Naive thymus-derived CD8-positive, alpha-beta T cell (primary cell): ENCODE data around the gene SNRPB2. TPM values are rescaled to one million over a fixed set of nuclear protein-coding genes. Genes with fewer than 3 reads are reported as not detected.

Source experiments
- ATAC-seq, 2 donors: fragments of 150-1000 bp; cut with Tn5 transposase in 1 of 2; sonication (Bioruptor Pico), chemical (Tn5 transposase) in 1 of 2; 1 replicate in 1 of 2; 2 replicates in 1 of 2; pipeline ENCODE4 v1.10.0; 2021; ENCODE audit warnings: mild to moderate bottlenecking in 2 of 2, moderate library complexity in 2 of 2
- POLR2A ChIA-PET: fragments of 350-600 bp; sonication (Branson Sonifier 250); formaldehyde crosslinking; loops from one replicate; lab custom pipeline; 2021; ENCODE audit warnings: antibody characterized with exemption; lab: Charles Lee
- DNase-seq, 10 donors: peaks; one replicate each; pipeline versions ENCODE4 v3.0.0 to v3.0.0-alpha.2; 2020 to 2022
- H3K27ac Mint-ChIP-seq, 10 donors: one replicate each; pipeline ENCODE4 v1.8.0; 2020 to 2022; ENCODE audit warnings: mild to moderate bottlenecking in 10 of 10, mixed read lengths in 10 of 10, moderate library complexity in 4 of 10, inconsistent platforms in 1 of 10
- H3K27me3 Mint-ChIP-seq, 5 donors: one replicate each; pipeline ENCODE4 v1.8.0; 2021 to 2022; ENCODE audit warnings: mixed read lengths in 5 of 5
- H3K36me3 Mint-ChIP-seq, 3 donors: one replicate each; pipeline ENCODE4 v1.8.0; 2020 to 2022; ENCODE audit warnings: mixed read lengths in 3 of 3, mild to moderate bottlenecking in 2 of 3, inconsistent platforms in 1 of 3
- H3K4me1 Mint-ChIP-seq, 4 donors: one replicate each; pipeline ENCODE4 v1.8.0; 2021 to 2022; ENCODE audit warnings: mixed read lengths in 4 of 4
- H3K4me3 Mint-ChIP-seq, 10 donors: one replicate each; pipeline ENCODE4 v1.8.0; 2020 to 2022; ENCODE audit warnings: mild to moderate bottlenecking in 10 of 10, mixed read lengths in 10 of 10, moderate library complexity in 6 of 10, inconsistent platforms in 1 of 10
- H3K9me3 Mint-ChIP-seq, 9 donors: one replicate each; pipeline ENCODE4 v1.8.0; 2020 to 2022; ENCODE audit warnings: mixed read lengths in 9 of 9, mild to moderate bottlenecking in 3 of 9, inconsistent platforms in 1 of 9, moderate library complexity in 1 of 9
- polyA plus RNA-seq, 3 donors: library from polyadenylated mRNA; unstranded; fragments of 300-500 nt; fragmentation: Illumina TruSeq; gene quantifications; one replicate each; pipeline ENCODE4 v1.2.3, GENCODE V29; 2021
- total RNA-seq, 8 experiments: library from RNA in 2 of 8; stranded (reverse) in 2 of 8; gene quantifications; one replicate each; pipeline ENCODE4 v1.2.3 and lab custom pipeline; 2021 to 2026

SNRPB2 gene
- total and polyA plus RNA-seq, 5 experiments from 2014 or later, result 51.7 to 79.8 (median 60.3) TPM

- peaks cover 4 to 38% (median 22%) of the 10 kb centered on the region in 5 donors for H3K27me3 Mint-ChIP-seq
- peaks cover 0 to 1% (median 0%) of the 10 kb centered on the region in 9 donors for H3K9me3 Mint-ChIP-seq
- H3K27ac Mint-ChIP-seq, result peak overlapping the region in 1 of 10 donors; percentile 15
- POLR2A ChIA-PET, result no interaction called here
- no peak overlapping the region for H3K4me3 Mint-ChIP-seq
- ATAC-seq, result peak; percentile 64 to 68
- H3K36me3 Mint-ChIP-seq, result no peaks in the 10 kb centered on the region
- peak; percentile 9 to 73 (median 48) for DNase-seq
- H3K4me1 Mint-ChIP-seq, result peaks cover 0 to 2% (median under 1%) of the 10 kb centered on the region in 4 donors
These were observed 31.5 kb downstream of the SNRPB2 start for GRCh38 chr20:16761305-16761829.

DNA sequence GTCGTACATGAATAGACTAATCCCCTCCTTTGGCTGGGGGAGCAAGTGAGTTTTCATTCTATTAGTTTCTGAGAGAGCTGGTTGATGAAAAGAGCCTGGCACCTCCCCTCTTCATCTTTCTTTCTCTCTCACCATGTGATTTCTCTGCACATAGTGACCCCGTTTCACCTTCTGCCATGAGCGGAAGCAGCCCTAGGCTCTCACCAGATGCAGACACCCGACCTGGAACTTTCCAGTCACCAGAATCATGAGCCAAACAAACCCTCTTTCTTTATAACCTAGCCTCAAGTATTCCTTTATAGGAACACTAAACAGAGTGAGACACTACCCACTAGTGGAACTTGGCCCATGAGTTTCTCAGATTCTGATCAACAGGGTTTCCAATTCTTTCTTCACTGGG lies 34.7 kb downstream of the SNRPB2 start:
- Mint-ChIP-seq H3K36me3 (no peaks in the 10 kb centered on the region), H3K4me1 (peaks cover 0 to 2% (median under 1%) of the 10 kb centered on the region in 4 donors), H3K4me3 (no peak overlapping the region), H3K27ac (no peak overlapping the region), H3K27me3 (peaks cover 12 to 46% (median 26%) of the 10 kb centered on the region in 5 donors), H3K9me3 (no peaks in the 10 kb centered on the region)
- POLR2A ChIA-PET, result no interaction called here
- no peak for DNase-seq
- ATAC-seq, result no peak

DNA sequence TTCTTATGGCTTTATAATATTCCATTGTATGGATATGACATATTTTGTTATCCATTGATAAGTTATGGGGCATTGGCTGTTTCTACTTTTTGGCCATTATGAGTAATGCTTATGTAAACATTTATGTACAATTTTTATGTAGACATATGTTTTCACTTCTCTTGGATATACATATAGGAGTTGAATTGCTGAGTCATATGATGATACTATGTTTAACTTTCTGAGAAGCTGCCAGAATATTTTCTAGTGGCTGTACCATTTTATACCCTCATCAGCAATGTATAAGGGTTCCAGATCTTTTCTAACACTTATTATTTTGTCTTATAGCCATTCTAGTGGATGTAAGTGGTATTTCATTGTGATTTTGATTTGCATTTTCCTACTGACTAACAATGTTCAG lies 41.4 kb downstream of the SNRPB2 start:
- no peak for ATAC-seq
- Mint-ChIP-seq H3K4me3 (no peak overlapping the region), H3K4me1 (no peaks in the 10 kb centered on the region), H3K27ac (no peak overlapping the region), H3K27me3 (peaks cover 18 to 41% (median 25%) of the 10 kb centered on the region in 5 donors), H3K36me3 (peaks cover 0 to 15% (median 1%) of the 10 kb centered on the region in 3 donors), H3K9me3 (peaks cover 0 to 30% (median 11%) of the 10 kb centered on the region in 9 donors)
- POLR2A ChIA-PET, result no interaction called here
- no peak for DNase-seq

DNA sequence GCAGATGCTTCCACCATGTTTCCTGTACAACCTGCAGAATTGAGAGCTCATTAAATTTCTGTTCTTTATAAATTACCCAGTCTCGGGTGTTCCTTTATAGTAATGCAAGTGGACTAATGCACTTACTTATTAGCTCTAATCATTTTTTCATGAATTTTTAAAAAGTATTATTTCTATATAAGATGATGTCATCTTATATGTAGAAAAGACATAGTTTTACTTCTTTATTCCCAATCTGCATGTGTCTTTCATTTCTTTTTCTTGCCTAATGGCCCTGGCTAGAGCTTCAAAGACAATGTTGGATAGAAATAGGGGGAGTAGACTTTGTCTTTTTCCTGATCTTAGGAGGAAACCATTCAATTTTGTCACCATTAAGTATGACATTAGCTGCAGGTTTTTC lies 46.1 kb downstream of the SNRPB2 start:
- H3K4me1 Mint-ChIP-seq, result no peaks in the 10 kb centered on the region
- DNase-seq (no peak), ATAC-seq (no peak)
- no peak overlapping the region for H3K4me3 Mint-ChIP-seq
- POLR2A ChIA-PET, result no interaction called here
- H3K27me3 Mint-ChIP-seq, result peaks cover 11 to 38% (median 19%) of the 10 kb centered on the region in 5 donors
- peaks cover 0 to 40% (median 17%) of the 10 kb centered on the region in 9 donors for H3K9me3 Mint-ChIP-seq
- no peak overlapping the region for H3K27ac Mint-ChIP-seq
- H3K36me3 Mint-ChIP-seq, result peaks cover 0 to 25% (median 1%) of the 10 kb centered on the region in 3 donors

- POLR2A ChIA-PET, result no interaction called here
- no peak overlapping the region for H3K4me3 Mint-ChIP-seq
- H3K36me3 Mint-ChIP-seq, result peaks cover 0 to 31% (median 1%) of the 10 kb centered on the region in 3 donors
- ATAC-seq, result no peak
- H3K4me1 Mint-ChIP-seq, result no peaks in the 10 kb centered on the region
- DNase-seq, result no peak
- H3K27me3 Mint-ChIP-seq, result peaks cover 8 to 38% (median 19%) of the 10 kb centered on the region in 5 donors
- H3K9me3 Mint-ChIP-seq, result peaks cover 0 to 46% (median 17%) of the 10 kb centered on the region in 9 donors
- no peak overlapping the region for H3K27ac Mint-ChIP-seq
These were observed 47.3 kb downstream of the SNRPB2 start for GRCh38 chr20:16777126-16777525.

DNA sequence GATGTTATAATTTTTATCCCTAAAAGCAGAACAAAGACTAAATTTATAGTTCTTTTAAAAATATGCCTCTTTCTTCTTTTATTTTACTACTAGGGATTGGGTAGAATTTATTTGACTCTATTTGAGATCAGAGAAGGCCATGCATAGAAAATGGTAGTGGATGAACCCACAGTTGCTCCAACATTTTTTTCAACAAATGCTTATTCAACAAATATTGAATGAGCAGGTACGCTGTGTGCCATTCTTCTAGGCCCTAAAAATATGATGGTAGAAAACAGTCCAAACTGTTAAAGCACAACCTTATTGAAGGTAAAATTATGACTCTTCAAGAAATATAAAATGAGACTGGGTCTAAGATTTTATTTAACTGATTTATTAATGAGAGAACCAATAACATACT lies 48.3 kb downstream of the SNRPB2 start:
- POLR2A ChIA-PET, result no interaction called here
- H3K27me3 Mint-ChIP-seq, result peaks cover 4 to 34% (median 20%) of the 10 kb centered on the region in 5 donors
- no peak overlapping the region for H3K27ac Mint-ChIP-seq
- no peak for DNase-seq
- no peak for ATAC-seq
- H3K4me3 Mint-ChIP-seq, result no peak overlapping the region
- H3K36me3 Mint-ChIP-seq, result peaks cover 0 to 36% (median 1%) of the 10 kb centered on the region in 3 donors
- no peaks in the 10 kb centered on the region for H3K4me1 Mint-ChIP-seq
- H3K9me3 Mint-ChIP-seq, result peaks cover 6 to 51% (median 22%) of the 10 kb centered on the region in 9 donors

GRCh38 chr20:16781496-16781895 lies 51.7 kb downstream of the SNRPB2 start:
- Mint-ChIP-seq H3K4me3 (no peak overlapping the region), H3K9me3 (peaks cover 12 to 35% (median 16%) of the 10 kb centered on the region in 9 donors), H3K27me3 (peaks cover 5 to 19% (median 10%) of the 10 kb centered on the region in 5 donors), H3K27ac (no peak overlapping the region), H3K4me1 (no peaks in the 10 kb centered on the region), H3K36me3 (peaks cover 0 to 25% (median 0%) of the 10 kb centered on the region in 3 donors)
- ATAC-seq (no peak), DNase-seq (no peak)
- POLR2A ChIA-PET, result no interaction called here

- ATAC-seq, result no peak
These were observed 55.4 kb downstream of the SNRPB2 start for GRCh38 chr20:16785226-16785625.

More at GRCh38 chr20:16785226-16785625, 55.4 kb downstream of the SNRPB2 start:
- Mint-ChIP-seq H3K27me3 (peaks cover 9 to 36% (median 16%) of the 10 kb centered on the region in 5 donors), H3K4me3 (no peak overlapping the region), H3K27ac (no peak overlapping the region), H3K36me3 (peaks cover 0 to 22% (median 0%) of the 10 kb centered on the region in 3 donors), H3K4me1 (no peaks in the 10 kb centered on the region), H3K9me3 (peaks cover 11 to 42% (median 20%) of the 10 kb centered on the region in 9 donors)
- POLR2A ChIA-PET, result no interaction called here
- DNase-seq, result no peak

Other genes starting within 250 kb of the SNRPB2 start
- gene KIF16B, start 156.6 kb upstream of the SNRPB2 start, total RNA-seq, result 1 to 10 TPM; 7.2 to 7.9 TPM
- gene KIF16B, start 156.6 kb upstream of the SNRPB2 start, polyA plus RNA-seq, result 1 to 10 TPM; 1.9 to 6.2 (median 3.8) TPM
- not detected for gene OTOR, start 18.3 kb downstream of the SNRPB2 start, total RNA-seq
- not detected for gene OTOR, start 18.3 kb downstream of the SNRPB2 start, polyA plus RNA-seq